Endothelial cell of umbilical vein (primary cell): ENCODE measurements around the gene NRF1. TPM values are rescaled to one million over a fixed set of nuclear protein-coding genes. Genes with fewer than 3 reads are reported as not detected.
A peak's percentile ranks its signal among the peaks of the same experiment; 100 is the strongest.

Source experiments
- BruUV-seq: library from RNA; stranded (reverse); fragments of 400-500 nt; replicated peaks from 2 replicates; lab custom pipeline; 2021; lab: Mats Ljungman, UMichigan
- CTCF ChIA-PET: fragments of 300-600, 350-600 bp; sonication (Branson Sonifier 250); formaldehyde crosslinking; loops from one replicate; lab custom pipeline; 2021; ENCODE audit warnings: antibody characterized with exemption, inconsistent platforms; lab: Charles Lee
- POLR2A ChIA-PET: fragments of 300-600, 350-600 bp; sonication (Branson Sonifier 250); formaldehyde crosslinking; loops from one replicate; lab custom pipeline; 2021; ENCODE audit warnings: antibody characterized with exemption, inconsistent platforms; lab: Charles Lee
- DNase-seq: peaks from one replicate; pipeline ENCODE4 v3.0.0-alpha.2; 2011; ENCODE audit warnings: low read depth, low spot score
- FAIRE-seq: peaks from 2 replicates; lab custom pipeline; 2011; peaks lifted over from hg19 to GRCh38; lab: Jason Lieb, UNC
- H2AFZ ChIP-seq: 2 replicates; pipeline ENCODE4 v1.6.0; 2012; ENCODE audit warnings: low read depth, low read length, control low read depth, inconsistent platforms
- H3K27ac ChIP-seq: 2 replicates; pipeline ENCODE4 v1.5.1; 2011; ENCODE audit warnings: low read depth, mild to moderate bottlenecking, control low read depth, low read length, moderate library complexity; ENCODE audit not compliant: insufficient read depth
- H3K27me3 ChIP-seq, 2 experiments: 2 replicates each; pipeline versions ENCODE4 v1.6.0 to v1.6.1; 2011; ENCODE audit warnings: low read length in 2 of 2, mixed read lengths in 1 of 2; ENCODE audit not compliant: control insufficient read depth in 2 of 2, insufficient read depth in 2 of 2
- H3K36me3 ChIP-seq, 2 experiments: 2 replicates in 1 of 2; 3 replicates in 1 of 2; pipeline ENCODE4 v1.5.1; 2011; ENCODE audit warnings: low read length in 2 of 2, mild to moderate bottlenecking in 1 of 2, moderate library complexity in 1 of 2; ENCODE audit not compliant: control insufficient read depth in 2 of 2, insufficient read depth in 2 of 2; ENCODE audit errors: extremely low read depth in 1 of 2
- H3K4me1 ChIP-seq: 3 replicates; pipeline ENCODE4 v1.5.1; 2011; ENCODE audit warnings: mild to moderate bottlenecking, low read length; ENCODE audit not compliant: control insufficient read depth, insufficient read depth; ENCODE audit errors: extremely low read depth
- H3K4me2 ChIP-seq: 2 replicates; pipeline ENCODE4 v1.6.1; 2011; ENCODE audit warnings: low read length, control low read depth, mixed read lengths; ENCODE audit not compliant: insufficient read depth
- H3K4me3 ChIP-seq, 3 experiments: fragments of 200-600 bp in 1 of 3; sonication (generic), shearing (Covaris generic) in 1 of 3; replicated peaks in 1 of 3; 2 replicates each; pipeline ENCODE4 v1.5.1; 2011 to 2016; ENCODE audit warnings: control low read depth in 3 of 3, low read length in 3 of 3, mild to moderate bottlenecking in 2 of 3, inconsistent platforms in 1 of 3, low read depth in 1 of 3, moderate library complexity in 1 of 3; ENCODE audit not compliant: insufficient read depth in 1 of 3
- H3K79me2 ChIP-seq: 2 replicates; pipeline ENCODE4 v1.6.0; 2012; ENCODE audit warnings: low read length, inconsistent platforms; ENCODE audit not compliant: control insufficient read depth, insufficient read depth
- H3K9ac ChIP-seq: replicated peaks from 2 replicates; pipeline ENCODE3; 2011; ENCODE audit warnings: low read length, control low read depth; ENCODE audit not compliant: insufficient read depth; ENCODE audit errors: extremely low read depth
- H3K9me1 ChIP-seq: replicated peaks from 3 replicates; pipeline ENCODE4 v1.6.0; 2011; ENCODE audit warnings: mild to moderate bottlenecking, low read length; ENCODE audit not compliant: control insufficient read depth, insufficient read depth; ENCODE audit errors: extremely low read depth
- H3K9me3 ChIP-seq: replicated peaks from 2 replicates; pipeline ENCODE4 v1.5.1; 2012; ENCODE audit warnings: low read length, inconsistent platforms; ENCODE audit not compliant: control insufficient read depth, insufficient read depth
- H4K20me1 ChIP-seq: replicated peaks from 2 replicates; pipeline ENCODE3; 2011; ENCODE audit warnings: mild to moderate bottlenecking, low read length; ENCODE audit not compliant: control insufficient read depth, insufficient read depth; ENCODE audit errors: extremely low read depth
- EZH2 ChIP-seq: IDR thresholded peaks from 2 replicates; pipeline ENCODE4 v1.6.1; 2012; ENCODE audit warnings: borderline replicate concordance, low read depth, mild to moderate bottlenecking, moderate library complexity, low read length, inconsistent platforms; ENCODE audit not compliant: severe bottlenecking
- GATA2 ChIP-seq: IDR thresholded peaks from 2 replicates; pipeline ENCODE4 v1.7.0; 2011; ENCODE audit warnings: low read depth, mild to moderate bottlenecking, moderate library complexity, mixed read lengths, low read length; ENCODE audit not compliant: insufficient read length, insufficient read depth
- JUN ChIP-seq: IDR thresholded peaks from 2 replicates; pipeline ENCODE4 v1.6.1; 2011; ENCODE audit warnings: borderline replicate concordance, low read depth; ENCODE audit not compliant: insufficient read length, insufficient read depth
- POLR2A ChIP-seq: IDR thresholded peaks from 2 replicates; pipeline ENCODE4 v1.6.1; 2012; ENCODE audit warnings: low read depth, mild to moderate bottlenecking, control low read depth, low read length
- POLR2AphosphoS5 ChIP-seq: IDR thresholded peaks from 2 replicates; pipeline ENCODE4 v1.6.1; 2012; ENCODE audit warnings: low read depth, mild to moderate bottlenecking, control low read depth, low read length, moderate library complexity; ENCODE audit not compliant: insufficient read depth
- dilution Hi-C: fragments of 300-500 bp; cut with MboI; formaldehyde crosslinking; loops from one replicate; pipeline ENCODE4 v1.15.0; 2019; ENCODE audit warnings: low sequenced_read_pairs; ENCODE audit not compliant: extremely low pct_ligation_motif_present
- intact Hi-C: fragments of 100-400 bp; cut with micrococcal nuclease; formaldehyde crosslinking; loops from one replicate; pipeline ENCODE4 v1.10.0; 2022
- polyA plus RNA-seq, 4 experiments: library from polyadenylated mRNA; depleted of rRNA in 3 of 4; stranded (reverse) in 3 of 4; unstranded in 1 of 4; fragments of >200 nt; gene quantifications; 2 replicates each; pipeline versions ENCODE4 v1.2.1 to v1.2.3, GENCODE V29; 2011 to 2012; ENCODE audit warnings: missing spikeins in 1 of 4
- total RNA-seq: library from RNA; stranded (reverse); gene quantifications from 2 replicates; pipeline ENCODE4 v1.2.3, GENCODE V29; 2021
- TF ChIP-seq, protein P1 (sequence below), 2 donors: IDR thresholded peaks; 1 replicate in 1 of 2; 2 replicates in 1 of 2; pipeline ENCODE4 v1.5.1; 2011; ENCODE audit warnings: low read length in 2 of 2, mild to moderate bottlenecking in 2 of 2, moderate library complexity in 2 of 2, control low read depth in 1 of 2, inconsistent platforms in 1 of 2, low read depth in 1 of 2; ENCODE audit not compliant: insufficient read depth in 1 of 2; ENCODE audit errors: extremely low read depth in 1 of 2
- TF ChIP-seq, protein P2 (sequence below): IDR thresholded peaks from 2 replicates; pipeline ENCODE4 v1.6.1; 2011; ENCODE audit not compliant: insufficient read depth, insufficient read length

NRF1 gene
- total and polyA plus RNA-seq, 2 donors (not counting 3 experiments of a cell fraction or from before 2014, with no cell fraction given) = 14.6 to 20.3 TPM

DNA sequence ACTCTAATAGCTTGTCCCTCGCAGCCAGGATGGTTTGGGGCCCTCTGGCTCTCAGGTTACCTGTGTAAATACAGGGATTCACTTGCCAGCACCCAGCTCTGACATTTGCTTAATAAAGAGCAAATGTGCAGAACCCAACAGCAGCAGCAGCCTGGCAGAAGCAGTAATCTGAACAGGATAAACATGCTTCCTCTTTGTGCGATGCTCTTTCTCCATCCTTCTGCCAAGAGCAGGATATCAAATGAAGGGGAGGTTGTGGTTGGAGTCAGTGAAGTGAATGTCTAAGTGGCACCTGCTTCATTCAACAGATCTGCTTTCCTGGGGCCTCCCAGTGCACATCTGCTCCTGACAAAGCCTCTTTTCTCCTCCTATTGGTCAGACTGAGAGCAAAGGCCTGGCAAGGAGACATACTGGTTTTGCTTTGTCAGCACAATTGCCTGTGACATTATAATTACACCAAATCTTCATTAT, 130.3 kb downstream of the NRF1 start:
- Histone ChIP-seq H4K20me1 (no peaks in the 10 kb centered on the region), H3K4me1 (peaks cover 15% of the 10 kb centered on the region), H3K9me3 (no peaks in the 10 kb centered on the region), H3K4me3 (no peak overlapping the region), H3K9ac (no peak overlapping the region), H3K79me2 (no peaks in the 10 kb centered on the region), H2AFZ (no peak overlapping the region), H3K9me1 (no peaks in the 10 kb centered on the region), H3K4me2 (no peak overlapping the region), H3K27ac (no peak overlapping the region), H3K36me3 (peaks cover 2% of the 10 kb centered on the region in 2 experiments), H3K27me3 (no peaks in the 10 kb centered on the region)
- intact Hi-C loops (no loop called here), dilution Hi-C loops (no loop called here)
- DNase-seq = peak; percentile 6
- no peak for FAIRE-seq
- no TSS peak for BruUV-seq
- CTCF ChIA-PET = no interaction called here
- no peak for TF ChIP-seq POLR2AphosphoS5
- TF ChIP-seq, protein P1, sequence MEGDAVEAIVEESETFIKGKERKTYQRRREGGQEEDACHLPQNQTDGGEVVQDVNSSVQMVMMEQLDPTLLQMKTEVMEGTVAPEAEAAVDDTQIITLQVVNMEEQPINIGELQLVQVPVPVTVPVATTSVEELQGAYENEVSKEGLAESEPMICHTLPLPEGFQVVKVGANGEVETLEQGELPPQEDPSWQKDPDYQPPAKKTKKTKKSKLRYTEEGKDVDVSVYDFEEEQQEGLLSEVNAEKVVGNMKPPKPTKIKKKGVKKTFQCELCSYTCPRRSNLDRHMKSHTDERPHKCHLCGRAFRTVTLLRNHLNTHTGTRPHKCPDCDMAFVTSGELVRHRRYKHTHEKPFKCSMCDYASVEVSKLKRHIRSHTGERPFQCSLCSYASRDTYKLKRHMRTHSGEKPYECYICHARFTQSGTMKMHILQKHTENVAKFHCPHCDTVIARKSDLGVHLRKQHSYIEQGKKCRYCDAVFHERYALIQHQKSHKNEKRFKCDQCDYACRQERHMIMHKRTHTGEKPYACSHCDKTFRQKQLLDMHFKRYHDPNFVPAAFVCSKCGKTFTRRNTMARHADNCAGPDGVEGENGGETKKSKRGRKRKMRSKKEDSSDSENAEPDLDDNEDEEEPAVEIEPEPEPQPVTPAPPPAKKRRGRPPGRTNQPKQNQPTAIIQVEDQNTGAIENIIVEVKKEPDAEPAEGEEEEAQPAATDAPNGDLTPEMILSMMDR (IDR thresholded peaks at IDR 0.05; ENCODE audit: extremely low read depth in 1 of 2, insufficient read depth in 1 of 2, low read depth in 1 of 2, low read length in 2 of 2) = no peak
- TF ChIP-seq EZH2 = no peak
- no peak for TF ChIP-seq GATA2
- TF ChIP-seq, protein P2, sequence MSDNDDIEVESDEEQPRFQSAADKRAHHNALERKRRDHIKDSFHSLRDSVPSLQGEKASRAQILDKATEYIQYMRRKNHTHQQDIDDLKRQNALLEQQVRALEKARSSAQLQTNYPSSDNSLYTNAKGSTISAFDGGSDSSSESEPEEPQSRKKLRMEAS = no peak
- TF ChIP-seq POLR2A = no peak
- no peak for TF ChIP-seq JUN
- POLR2A ChIA-PET = no interaction called here
